ENCODE measurements around the gene LBHD1.

DNA sequence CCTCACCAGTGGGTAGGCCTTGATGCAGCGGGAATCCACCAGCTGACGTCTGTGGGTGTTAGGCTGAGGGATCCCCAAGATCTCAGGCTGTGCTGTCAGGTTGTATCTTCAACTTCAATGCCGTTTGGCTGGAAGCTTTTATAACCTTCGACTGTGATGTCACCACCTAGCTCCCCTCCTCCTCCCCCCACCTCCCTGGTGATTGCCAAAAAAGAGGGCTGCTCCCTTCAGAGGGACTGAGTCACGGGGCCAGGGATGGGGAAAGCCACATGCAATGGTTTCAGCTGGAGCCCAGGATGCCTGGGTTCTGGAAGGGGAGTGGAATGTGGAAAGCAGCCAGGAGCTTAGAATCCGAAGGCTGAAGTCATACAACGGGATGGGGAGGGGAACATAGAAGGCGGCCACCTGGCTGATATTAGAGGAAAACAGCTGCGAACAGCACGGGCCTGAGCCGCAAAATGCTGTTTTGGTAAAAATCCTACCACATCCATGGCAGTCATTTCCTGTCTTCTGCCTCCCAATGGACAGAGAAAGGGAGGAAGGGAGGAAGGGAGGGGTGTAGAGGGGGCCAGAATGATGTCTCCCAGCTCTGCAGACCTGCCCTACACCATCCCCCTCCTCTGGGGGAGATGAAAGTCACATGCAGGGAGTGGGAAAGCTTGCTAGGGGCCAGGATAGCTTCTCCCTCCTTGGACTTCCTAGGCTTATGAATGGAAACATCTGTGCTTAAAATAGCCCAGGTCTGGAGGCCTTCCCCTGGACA lies 17.5 kb upstream of the LBHD1 start, which contains the start of gene LRRN4CL:
- TF ChIP-seq, protein P1, sequence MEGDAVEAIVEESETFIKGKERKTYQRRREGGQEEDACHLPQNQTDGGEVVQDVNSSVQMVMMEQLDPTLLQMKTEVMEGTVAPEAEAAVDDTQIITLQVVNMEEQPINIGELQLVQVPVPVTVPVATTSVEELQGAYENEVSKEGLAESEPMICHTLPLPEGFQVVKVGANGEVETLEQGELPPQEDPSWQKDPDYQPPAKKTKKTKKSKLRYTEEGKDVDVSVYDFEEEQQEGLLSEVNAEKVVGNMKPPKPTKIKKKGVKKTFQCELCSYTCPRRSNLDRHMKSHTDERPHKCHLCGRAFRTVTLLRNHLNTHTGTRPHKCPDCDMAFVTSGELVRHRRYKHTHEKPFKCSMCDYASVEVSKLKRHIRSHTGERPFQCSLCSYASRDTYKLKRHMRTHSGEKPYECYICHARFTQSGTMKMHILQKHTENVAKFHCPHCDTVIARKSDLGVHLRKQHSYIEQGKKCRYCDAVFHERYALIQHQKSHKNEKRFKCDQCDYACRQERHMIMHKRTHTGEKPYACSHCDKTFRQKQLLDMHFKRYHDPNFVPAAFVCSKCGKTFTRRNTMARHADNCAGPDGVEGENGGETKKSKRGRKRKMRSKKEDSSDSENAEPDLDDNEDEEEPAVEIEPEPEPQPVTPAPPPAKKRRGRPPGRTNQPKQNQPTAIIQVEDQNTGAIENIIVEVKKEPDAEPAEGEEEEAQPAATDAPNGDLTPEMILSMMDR (conservative IDR thresholded peaks at IDR 0.05; ENCODE audit: low read length): no peak
- TF ChIP-seq EZH2phosphoT487 (IDR thresholded peaks at IDR 0.05; ENCODE audit: borderline replicate concordance, low read depth, low read length): no peak
